HUES64 (cell line): ENCODE data around the gene GRM7.

Experiments used
- H3K27ac ChIP-seq: 2 replicates; pipeline ENCODE4 v1.7.0; 2013; ENCODE audit warnings: low read depth, low read length, inconsistent platforms
- H3K27me3 ChIP-seq: 2 replicates; pipeline ENCODE4 v1.6.1; 2013; ENCODE audit warnings: mild to moderate bottlenecking, low read length; ENCODE audit not compliant: insufficient read depth
- H3K36me3 ChIP-seq: 2 replicates; pipeline ENCODE4 v1.6.1; 2013; ENCODE audit warnings: mild to moderate bottlenecking, low read length; ENCODE audit not compliant: insufficient read depth
- H3K4me1 ChIP-seq: 2 replicates; pipeline ENCODE4 v1.6.1; 2013; ENCODE audit warnings: mild to moderate bottlenecking, low read length, moderate library complexity; ENCODE audit not compliant: insufficient read depth
- H3K4me3 ChIP-seq: 2 replicates; pipeline ENCODE4 v1.5.1; 2013; ENCODE audit warnings: mild to moderate bottlenecking, low read length, moderate library complexity
- H3K9ac ChIP-seq: 2 replicates; pipeline ENCODE4 v1.6.1; 2013; ENCODE audit warnings: mild to moderate bottlenecking, low read depth, low read length
- H3K9me3 ChIP-seq: 2 replicates; pipeline ENCODE4 v1.6.1; 2013; ENCODE audit warnings: low read depth, low read length; ENCODE audit not compliant: insufficient read depth
- WGBS: fragments of 150-250, 120-280 bp; methylation state at CpG from one replicate; pipeline ENCODE4 v1.1.7; 2013; ENCODE audit warnings: missing lambda C conversion rate; 5-methylcytosine and 5-hydroxymethylcytosine counted together

Gene GRM7

DNA sequence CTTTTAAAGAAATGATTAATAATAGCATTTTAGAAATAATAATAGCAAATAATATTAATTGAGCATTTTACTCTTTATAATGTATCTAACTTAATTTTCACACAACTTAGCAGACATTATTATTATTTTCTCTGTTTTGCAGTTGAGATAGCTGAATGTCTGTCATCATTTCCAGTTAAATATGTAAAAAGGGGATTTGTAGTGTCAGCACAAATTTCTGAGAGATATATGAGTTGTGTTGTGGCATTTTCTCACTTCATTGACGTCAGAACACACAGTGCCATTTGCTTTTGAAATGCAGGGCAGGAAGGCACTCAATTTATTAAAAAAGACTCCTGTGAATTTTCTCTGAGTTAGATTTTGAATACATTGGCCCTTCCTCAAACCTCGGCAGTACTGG, 111.0 kb downstream of the GRM7 start:
- Histone ChIP-seq H3K9ac (no peak overlapping the region), H3K27ac (no peak overlapping the region), H3K4me1 (0 out of 2 replicates have a peak, but pooled peaks cover 3% of the 10 kb centered on the region), H3K36me3 (no peaks in the 10 kb centered on the region), H3K9me3 (no peaks in the 10 kb centered on the region), H3K4me3 (no peak overlapping the region), H3K27me3 (no peaks in the 10 kb centered on the region)
- 95% methylated on average over 2 of the region's 2 CpGs for WGBS

DNA sequence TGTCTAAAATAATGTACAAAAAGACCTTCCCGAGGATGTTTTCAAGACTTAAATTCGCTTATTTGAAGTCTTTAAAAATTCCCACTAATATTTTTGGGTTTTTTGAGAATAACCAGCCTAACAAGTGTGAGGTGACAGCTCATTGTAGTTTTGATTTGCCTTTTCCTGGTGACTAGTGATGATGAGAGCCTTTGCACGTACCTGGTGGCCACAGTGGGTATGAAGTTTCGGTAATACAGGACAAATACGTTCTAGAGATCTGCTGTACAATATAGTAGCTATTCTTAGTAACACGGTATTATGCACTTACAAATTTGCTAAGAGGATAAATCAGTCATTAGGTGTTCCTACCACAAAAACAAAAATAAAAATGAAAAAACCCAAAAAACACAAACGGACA, 124.9 kb downstream of the GRM7 start:
- Histone ChIP-seq H3K4me1 (peaks cover 7% of the 10 kb centered on the region; the same call in 1 of the 2 replicates), H3K27me3 (no peaks in the 10 kb centered on the region), H3K27ac (no peak overlapping the region), H3K9ac (no peak overlapping the region), H3K4me3 (no peak overlapping the region), H3K36me3 (no peaks in the 10 kb centered on the region), H3K9me3 (no peaks in the 10 kb centered on the region)
- WGBS, result 97% methylated on average over 3 of the region's 7 CpGs

DNA sequence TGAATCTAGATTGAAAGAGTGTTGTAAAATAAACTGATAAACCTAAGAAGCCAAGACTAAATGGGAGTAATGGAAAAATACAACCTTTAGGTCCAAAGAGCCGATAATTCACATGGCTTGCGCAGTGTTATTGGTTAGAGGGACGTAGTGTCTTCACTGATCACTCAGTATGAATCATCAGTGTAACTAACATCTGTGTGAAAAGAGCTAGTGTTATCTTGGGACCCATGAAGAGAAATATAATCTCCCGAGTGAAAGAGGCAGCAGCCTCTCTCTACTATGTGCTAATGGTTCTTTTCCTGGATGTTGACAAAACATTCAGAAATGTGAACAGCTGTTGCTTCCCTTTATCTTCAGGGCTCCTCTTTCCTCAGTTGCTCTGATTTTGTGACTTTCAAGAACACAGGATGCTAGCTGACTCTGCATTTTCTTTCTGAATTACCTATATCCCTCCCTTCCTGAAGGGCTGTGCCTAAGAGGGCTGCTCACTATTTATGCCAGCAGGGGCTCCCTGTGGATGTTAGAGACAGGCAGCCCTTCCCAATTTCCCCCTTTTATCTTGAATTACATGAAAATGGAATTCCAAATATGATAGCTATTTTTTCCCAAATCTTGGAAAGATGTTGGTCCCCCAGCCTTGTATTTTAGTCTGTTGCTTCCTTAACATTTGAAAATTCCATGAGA, 128.8 kb downstream of the GRM7 start:
- Histone ChIP-seq H3K4me1 (peaks cover 7% of the 10 kb centered on the region; the same call in 1 of the 2 replicates), H3K27me3 (no peaks in the 10 kb centered on the region)

DNA sequence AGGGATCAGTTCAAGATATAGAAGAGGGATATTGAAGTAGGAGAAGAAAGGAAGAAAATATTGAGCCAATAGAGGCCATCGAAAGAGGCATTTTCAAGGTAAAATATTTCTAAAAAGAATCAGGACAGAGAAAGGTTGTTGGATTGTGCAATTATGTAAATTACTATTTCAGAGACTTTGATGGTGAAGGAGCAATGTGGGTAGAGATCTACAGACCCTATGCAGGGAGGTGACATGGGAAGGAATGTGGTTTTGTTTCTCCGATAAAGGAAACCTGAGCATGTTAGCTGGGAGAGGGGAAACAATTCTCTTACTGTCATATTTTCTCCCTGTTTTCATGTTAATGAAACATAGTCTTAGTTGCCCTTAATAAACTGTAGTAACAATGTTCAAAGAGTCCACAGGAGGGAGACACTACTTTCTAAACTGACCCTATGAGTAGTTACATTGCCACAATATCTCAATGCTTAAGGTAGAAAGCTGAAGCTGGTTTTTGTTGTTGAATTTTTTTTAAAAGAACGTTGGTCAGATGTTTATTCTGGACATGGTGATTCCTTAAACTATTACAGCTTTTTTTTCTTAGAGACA, 133.3 kb downstream of the GRM7 start:
- Histone ChIP-seq H3K4me1 (peaks cover 10% of the 10 kb centered on the region; the same call in 1 of the 2 replicates), H3K27ac (no peak overlapping the region), H3K4me3 (no peak overlapping the region), H3K9ac (no peak overlapping the region), H3K27me3 (no peaks in the 10 kb centered on the region), H3K36me3 (no peaks in the 10 kb centered on the region), H3K9me3 (0 out of 2 replicates have a peak, but pooled peaks cover 8% of the 10 kb centered on the region)
- 99% methylated on average over 2 of the region's 3 CpGs for WGBS

More for the DNA sequence above, 128.8 kb downstream of the GRM7 start:
- 71% methylated on average over 4 of the region's 4 CpGs for WGBS
- Histone ChIP-seq H3K4me3 (no peak overlapping the region), H3K9ac (no peak overlapping the region), H3K27ac (no peak overlapping the region), H3K9me3 (no peaks in the 10 kb centered on the region), H3K36me3 (no peaks in the 10 kb centered on the region)

DNA sequence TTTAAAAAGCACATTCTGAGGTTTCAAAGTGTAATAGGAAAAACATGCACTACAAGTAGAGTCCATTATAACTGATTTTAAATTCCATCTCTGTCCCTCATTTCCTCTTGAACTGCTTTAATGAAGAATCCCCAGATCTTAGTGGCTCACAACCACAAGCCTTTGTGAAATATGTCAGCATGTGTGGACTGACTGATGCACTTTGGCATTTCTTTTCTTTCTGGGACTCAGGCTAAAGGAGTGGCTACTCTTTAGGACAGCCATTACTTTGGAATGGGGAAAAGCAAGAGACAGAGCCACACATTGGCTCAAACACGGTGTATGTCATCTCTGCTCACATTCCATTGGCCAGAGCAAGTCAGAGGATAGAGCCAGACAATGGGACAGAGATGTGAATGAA, 139.6 kb downstream of the GRM7 start:
- 95% methylated on average over 1 of the region's 1 CpG for WGBS
- Histone ChIP-seq H3K9ac (no peak overlapping the region), H3K4me1 (peaks cover 3% of the 10 kb centered on the region; the same call in 1 of the 2 replicates), H3K9me3 (0 out of 2 replicates have a peak, but pooled peaks cover 11% of the 10 kb centered on the region), H3K27me3 (no peaks in the 10 kb centered on the region), H3K4me3 (no peak overlapping the region), H3K36me3 (no peaks in the 10 kb centered on the region), H3K27ac (no peak overlapping the region)

DNA sequence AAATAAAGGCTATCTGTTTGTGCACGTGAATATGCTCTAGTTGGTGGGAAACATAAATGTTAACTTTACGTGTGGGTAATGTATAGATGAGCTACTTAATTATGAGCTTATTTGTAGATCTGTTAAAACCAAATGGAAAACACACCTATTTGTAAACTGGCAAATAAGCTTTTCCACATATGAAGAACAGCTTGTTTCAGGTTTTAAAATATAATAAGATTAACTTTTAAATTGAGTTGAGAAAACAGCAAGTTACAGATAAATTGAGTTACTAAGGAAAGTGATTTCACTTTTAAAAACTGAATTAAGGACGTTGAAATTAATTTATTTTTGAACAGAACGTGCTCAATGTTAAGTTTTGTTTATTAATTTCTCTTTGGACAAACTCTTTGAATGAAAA, 140.5 kb downstream of the GRM7 start:
- WGBS, result 95% methylated on average over 4 of the region's 4 CpGs
- H3K27ac ChIP-seq, result no peak overlapping the region
- H3K9ac ChIP-seq, result no peak overlapping the region

DNA sequence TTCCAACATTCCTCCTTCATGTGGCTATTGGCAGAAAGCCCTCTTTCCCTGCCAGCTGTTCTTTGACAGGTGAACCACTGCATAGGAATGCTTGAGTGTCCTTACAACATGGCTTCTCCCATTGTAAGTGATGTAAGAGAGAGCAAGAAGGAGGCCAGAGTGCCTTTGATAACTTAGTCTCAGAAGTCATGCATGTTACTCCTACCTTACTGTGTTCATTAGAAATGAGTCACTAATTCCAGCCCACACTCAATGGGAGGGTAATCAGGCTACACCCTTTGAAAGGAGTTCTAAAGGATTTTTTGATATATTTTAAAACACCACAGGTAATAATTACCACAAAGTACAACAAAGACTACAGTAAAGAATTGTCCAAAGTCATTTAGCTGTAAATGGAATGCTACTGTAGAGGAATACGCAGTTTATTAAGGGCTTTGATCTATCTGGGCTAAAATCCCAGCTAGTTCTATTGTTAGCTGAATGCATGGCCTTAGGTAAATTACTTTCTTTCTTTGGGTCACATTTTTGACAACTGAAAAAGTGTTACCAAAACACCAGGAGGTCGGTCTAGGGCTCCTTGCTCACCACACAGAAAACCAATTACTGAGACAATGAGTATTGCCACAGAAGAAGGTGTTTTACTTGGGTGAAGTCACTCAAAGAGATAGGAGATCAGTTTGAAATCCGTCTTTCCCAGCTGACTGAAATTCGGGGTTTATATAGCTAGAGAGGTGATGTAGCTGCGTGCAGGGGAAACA, 154.9 kb downstream of the GRM7 start:
- Histone ChIP-seq H3K27me3 (no peaks in the 10 kb centered on the region), H3K36me3 (no peaks in the 10 kb centered on the region), H3K4me1 (peaks cover 28% of the 10 kb centered on the region), H3K9ac (no peak overlapping the region; the same call in 1 of the 2 replicates), H3K9me3 (no peaks in the 10 kb centered on the region), H3K4me3 (no peak overlapping the region), H3K27ac (peak overlapping the region; percentile 5; the same call in 1 of the 2 replicates)
- 77% methylated on average over 5 of the region's 5 CpGs for WGBS

More for the DNA sequence above, 140.5 kb downstream of the GRM7 start:
- Histone ChIP-seq H3K4me1 (peaks cover 6% of the 10 kb centered on the region), H3K4me3 (no peak overlapping the region), H3K9me3 (0 out of 2 replicates have a peak, but pooled peaks cover 11% of the 10 kb centered on the region), H3K27me3 (no peaks in the 10 kb centered on the region), H3K36me3 (no peaks in the 10 kb centered on the region)

DNA sequence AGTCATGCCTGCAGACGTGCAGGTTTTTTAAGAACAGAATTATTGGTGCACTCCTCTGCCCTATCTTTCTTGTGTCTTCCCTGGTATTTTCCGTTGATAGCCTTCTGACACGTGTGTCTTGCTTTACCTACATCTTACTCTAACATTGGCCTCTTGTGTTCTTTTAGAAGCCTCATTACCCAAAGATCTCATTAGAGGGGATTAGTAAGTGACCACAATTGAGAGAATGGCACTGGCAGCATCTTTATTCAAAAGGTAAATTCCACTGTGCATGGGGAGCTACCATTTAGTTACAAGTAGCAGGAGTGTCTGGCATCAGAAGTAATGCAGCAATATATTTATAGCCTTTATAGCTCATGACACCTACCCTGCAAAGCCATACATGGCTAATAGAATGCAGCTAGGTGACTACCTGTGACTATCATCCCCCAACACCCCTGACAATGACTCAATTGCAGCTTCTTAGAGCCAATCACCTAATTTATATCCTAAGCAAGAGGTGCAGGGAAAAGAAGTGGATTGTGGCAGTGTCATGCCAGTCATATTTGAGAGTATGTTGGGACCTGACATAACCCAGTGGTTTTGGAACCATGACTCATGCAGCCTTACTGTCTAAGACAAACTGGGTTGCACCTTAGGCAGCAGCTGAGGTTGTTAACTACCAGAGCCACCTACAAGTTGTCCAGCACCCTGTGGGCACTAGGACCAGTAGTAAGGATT, 164.8 kb downstream of the GRM7 start:
- 62% methylated on average over 3 of the region's 3 CpGs for WGBS

DNA sequence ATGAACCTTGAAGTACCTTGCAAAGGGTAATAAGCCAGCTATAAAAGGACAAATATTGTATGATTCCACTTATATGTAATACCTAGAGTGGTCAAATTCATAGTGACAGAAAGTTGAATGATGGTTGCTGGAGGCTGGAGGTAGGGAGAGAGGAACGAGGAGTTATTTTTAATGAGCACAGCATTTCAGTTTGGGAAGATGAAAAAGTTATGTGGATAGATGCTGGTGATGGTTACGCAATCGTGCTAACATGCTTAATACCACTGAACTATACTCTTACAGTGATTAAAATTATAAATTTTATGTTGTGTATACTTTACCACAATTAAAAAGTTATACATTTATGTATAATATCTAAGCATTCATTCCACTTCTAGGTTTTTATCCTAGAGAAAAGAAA, 168.6 kb downstream of the GRM7 start:
- Histone ChIP-seq H3K4me1 (no peaks in the 10 kb centered on the region), H3K9me3 (no peaks in the 10 kb centered on the region), H3K9ac (no peak overlapping the region), H3K27me3 (no peaks in the 10 kb centered on the region), H3K27ac (no peak overlapping the region), H3K36me3 (no peaks in the 10 kb centered on the region), H3K4me3 (no peak overlapping the region)
- 84% methylated on average over 1 of the region's 3 CpGs for WGBS

More for the DNA sequence above, 164.8 kb downstream of the GRM7 start:
- Histone ChIP-seq H3K27ac (no peak overlapping the region), H3K27me3 (no peaks in the 10 kb centered on the region), H3K4me3 (no peak overlapping the region), H3K9ac (no peak overlapping the region), H3K36me3 (no peaks in the 10 kb centered on the region), H3K4me1 (no peaks in the 10 kb centered on the region), H3K9me3 (no peaks in the 10 kb centered on the region)

DNA sequence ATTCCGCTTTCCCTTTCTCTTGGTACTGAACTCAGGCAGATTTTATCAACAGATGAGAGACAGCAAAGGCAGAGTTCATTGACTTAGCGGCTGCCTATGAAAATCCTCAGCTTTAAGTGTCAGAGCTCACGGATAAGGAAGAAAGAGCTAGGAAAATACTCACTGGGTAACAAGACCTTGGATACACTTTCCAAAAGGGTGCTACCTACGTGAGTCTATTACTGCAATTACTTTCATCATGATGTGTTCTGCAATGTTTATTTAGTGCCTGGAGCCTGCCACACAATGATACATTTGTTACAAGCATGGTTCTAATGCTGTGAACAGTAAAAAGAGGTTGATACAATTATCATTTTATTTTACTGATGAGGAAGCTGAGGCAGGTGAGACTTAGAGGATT, 177.5 kb downstream of the GRM7 start:
- Histone ChIP-seq H3K36me3 (no peaks in the 10 kb centered on the region), H3K4me3 (no peak overlapping the region), H3K4me1 (no peaks in the 10 kb centered on the region), H3K27ac (no peak overlapping the region), H3K27me3 (no peaks in the 10 kb centered on the region), H3K9me3 (no peaks in the 10 kb centered on the region), H3K9ac (no peak overlapping the region)
- WGBS, result 95% methylated on average over 4 of the region's 4 CpGs
